ENCODE data around the gene CENPQ. TPM values are rescaled to one million over a fixed set of nuclear protein-coding genes. Genes with fewer than 3 reads are reported as not detected.

CENPQ gene
- total and polyA plus RNA-seq, 2 of the 13 experiments (the other 11 are each of a cell fraction or from before 2014, with no cell fraction given) = 9.1 to 20.1 TPM

GRCh38 chr6:49509342-49509741 is 46.2 kb downstream of the CENPQ start (continued):
- TF ChIP-seq PRDM4 (CRISPR knock-in tag; IDR thresholded peaks at IDR 0.05; ENCODE audit: borderline replicate concordance) (no peak), MLXIP (CRISPR knock-in tag; IDR thresholded peaks at IDR 0.05; ENCODE audit: borderline replicate concordance) (no peak), TOPORS (CRISPR knock-in tag; IDR thresholded peaks at IDR 0.05) (no peak), ZNF687 (CRISPR knock-in tag; IDR thresholded peaks at IDR 0.05) (no peak), ZNF850 (CRISPR knock-in tag; conservative IDR thresholded peaks at IDR 0.05) (no peak), HNF4G (IDR thresholded peaks at IDR 0.05; ENCODE audit: borderline replicate concordance, low read depth, low read length) (no peak), HNF4G (CRISPR knock-in tag; IDR thresholded peaks at IDR 0.05; ENCODE audit: borderline replicate concordance, low read depth) (no peak), ZBTB33 (CRISPR knock-in tag; IDR thresholded peaks at IDR 0.05) (no peak), FOXK1 (CRISPR knock-in tag; IDR thresholded peaks at IDR 0.05; ENCODE audit: borderline replicate concordance, low read depth) (peak; percentile 71; the same call in 1 of the 2 replicates), BCL3 (CRISPR knock-in tag; IDR thresholded peaks at IDR 0.05) (no peak), E2F2 (CRISPR knock-in tag; IDR thresholded peaks at IDR 0.05; ENCODE audit: borderline replicate concordance) (no peak), ZNF367 (CRISPR knock-in tag; IDR thresholded peaks at IDR 0.05; ENCODE audit: borderline replicate concordance) (no peak), IRF9 (CRISPR knock-in tag; IDR thresholded peaks at IDR 0.05; ENCODE audit: borderline replicate concordance) (no peak)
